Activated T-cell treated with anti-CD3 and anti-CD28 coated beads, Interleukin-2, amount 50 U/mL, for 4 hours (primary cell): Measurements from ENCODE around the gene WDR89. TPM values are rescaled to one million over a fixed set of nuclear protein-coding genes. Genes with fewer than 3 reads are reported as not detected.

Experiments
- total RNA-seq, 3 donors: library from RNA; stranded (reverse); gene quantifications; one replicate each; pipeline ENCODE4 v1.2.1, GENCODE V29; 2021

The WDR89 gene
- total RNA-seq, 3 donors from 2014 or later: 33.1 to 38.5 (median 33.2) TPM

Other genes with a start within 250 kb of the WDR89 start
- gene PPP2R5E, start 98.5 kb downstream of the WDR89 start, total RNA-seq: 10 to 100 TPM; 49.3 to 51.1 (median 49.6) TPM
- 10 to 100 TPM; 12.0 to 13.5 (median 12.8) TPM for gene SGPP1, start 86.2 kb upstream of the WDR89 start, total RNA-seq
- gene SYNE2, start 211.1 kb upstream of the WDR89 start, total RNA-seq: 10 to 100 TPM in 1 of 3 donors, 1 to 10 TPM in 2; 6.9 to 11.5 (median 8.6) TPM